Stomach (tissue), 9 donors: ENCODE data around the gene PKIB. TPM values are rescaled to one million over a fixed set of nuclear protein-coding genes. Genes with fewer than 3 reads are reported as not detected.

Source experiments
- DNase-seq, 2 donors: peaks; one replicate each; pipeline versions ENCODE4 v3.0.0 to v3.0.0-alpha.2; 2013 to 2019
- H3K27ac ChIP-seq, 5 donors: fragments of 200-600 bp in 4 of 5; sonication (generic) in 4 of 5; one replicate each; pipeline ENCODE4 v1.5.1; 2013 to 2019; ENCODE audit warnings: mild to moderate bottlenecking in 1 of 5, moderate library complexity in 1 of 5
- H3K27me3 ChIP-seq, 3 donors: fragments of 200-600 bp; sonication (generic); one replicate each; pipeline ENCODE4 v1.5.1; 2017 to 2019; ENCODE audit warnings: mixed run types in 1 of 3
- H3K36me3 ChIP-seq, 4 donors: fragments of 200-600 bp; sonication (generic); 1 replicate in 3 of 4; 2 replicates in 1 of 4; pipeline ENCODE4 v1.5.1; 2016 to 2019
- H3K4me1 ChIP-seq, 4 donors: fragments of 200-600 bp; sonication (generic); one replicate each; pipeline ENCODE4 v1.5.1; 2016 to 2019
- H3K4me3 ChIP-seq, 4 donors: fragments of 200-600 bp; sonication (generic) in 3 of 4; one replicate each; pipeline ENCODE4 v1.5.1; 2016 to 2019; ENCODE audit warnings: mild to moderate bottlenecking in 1 of 4
- H3K9me3 ChIP-seq, 4 donors: fragments of 200-600 bp; sonication (generic); one replicate each; pipeline ENCODE4 v1.5.1; 2016 to 2019
- CTCF ChIP-seq, 7 experiments: fragments of 450-650 bp in 4 of 7; fragments of 200-600 bp in 3 of 7; sonication (generic) in 3 of 7; IDR thresholded peaks; one replicate each; pipeline ENCODE4 v1.5.1; 2016 to 2019; ENCODE audit warnings: antibody characterized with exemption in 7 of 7, control low read depth in 2 of 7, mild to moderate bottlenecking in 1 of 7
- EP300 ChIP-seq: sonication (generic); formaldehyde crosslinking; IDR thresholded peaks from one replicate; pipeline ENCODE4 v1.6.1; 2017; ENCODE audit warnings: antibody characterized with exemption
- POLR2A ChIP-seq, 4 donors: fragments of 450-650 bp; IDR thresholded peaks; one replicate each; pipeline ENCODE4 v1.6.1; 2016; ENCODE audit warnings: antibody characterized with exemption in 4 of 4, control low read depth in 2 of 4, mild to moderate bottlenecking in 1 of 4, moderate library complexity in 1 of 4
- POLR2AphosphoS5 ChIP-seq, 3 donors: sonication (generic); formaldehyde crosslinking; IDR thresholded peaks; one replicate each; pipeline ENCODE4 v1.6.1; 2016; ENCODE audit warnings: antibody characterized with exemption in 3 of 3
- WGBS, 5 donors: extraction: QIAGEN DNeasy Blood & Tissue Kit in 3 of 5; methylation state at CpG; one replicate each; pipeline versions ENCODE4 v1.1.5 to v1.1.7; 2013 to 2018; 5-methylcytosine and 5-hydroxymethylcytosine counted together
- intact Hi-C: fragments of 100-400 bp; cut with DNase I; formaldehyde crosslinking; loops from one replicate; pipeline ENCODE4 v1.15.1; 2023; ENCODE audit warnings: low total_unique reads
- polyA plus RNA-seq, 3 donors: library from polyadenylated mRNA; stranded (reverse); fragments of 200-250 nt; gene quantifications; one replicate each; pipeline ENCODE4 v1.2.3, GENCODE V29; 2013
- total RNA-seq, 5 donors: library from RNA; depleted of rRNA; stranded (reverse); fragments of >200 nt; gene quantifications; one replicate each; pipeline versions ENCODE4 v1.1.0 to v1.2.3, GENCODE V29; 2014 to 2016
- donor health status: healthy with polysubstance abuse.
- donor health status: Bipolar disorder and iron deficiency.
- donor health status: healthy.

PKIB gene
- total and polyA plus RNA-seq, 8 donors: 7.6 to 128 (median 26.4) TPM

GRCh38 chr6:122622479-122622878, 12.3 kb downstream of the PKIB start:
- peak; percentile 16 to 28 for DNase-seq
- TF ChIP-seq POLR2AphosphoS5 (IDR thresholded peaks at IDR 0.05) (no peak), EP300 (no peak), POLR2A (IDR thresholded peaks at IDR 0.05) (no peak), CTCF (IDR thresholded peaks at IDR 0.05) (no peak)
- Histone ChIP-seq H3K27me3 (no peaks in the 10 kb centered on the region), H3K27ac (no peak overlapping the region), H3K4me3 (no peak overlapping the region), H3K4me1 (peaks cover 0 to 13% (median 3%) of the 10 kb centered on the region in 4 donors), H3K36me3 (no peaks in the 10 kb centered on the region), H3K9me3 (no peaks in the 10 kb centered on the region)
- intact Hi-C loops: no loop called here
- 36 to 47% (median 37%) methylated on average over 4 of the region's 4 CpGs for WGBS, 5 donors

GRCh38 chr6:122623279-122623678, 13.1 kb downstream of the PKIB start:
- Histone ChIP-seq H3K27me3 (no peaks in the 10 kb centered on the region), H3K27ac (peak overlapping the region in 1 of 5 donors; percentile 10), H3K4me1 (peaks cover 0 to 13% (median 3%) of the 10 kb centered on the region in 4 donors), H3K9me3 (no peaks in the 10 kb centered on the region), H3K36me3 (no peaks in the 10 kb centered on the region), H3K4me3 (no peak overlapping the region)
- intact Hi-C loops: no loop called here
- DNase-seq: no peak
- TF ChIP-seq POLR2A (IDR thresholded peaks at IDR 0.05) (no peak), POLR2AphosphoS5 (IDR thresholded peaks at IDR 0.05) (no peak), EP300 (no peak)

DNA sequence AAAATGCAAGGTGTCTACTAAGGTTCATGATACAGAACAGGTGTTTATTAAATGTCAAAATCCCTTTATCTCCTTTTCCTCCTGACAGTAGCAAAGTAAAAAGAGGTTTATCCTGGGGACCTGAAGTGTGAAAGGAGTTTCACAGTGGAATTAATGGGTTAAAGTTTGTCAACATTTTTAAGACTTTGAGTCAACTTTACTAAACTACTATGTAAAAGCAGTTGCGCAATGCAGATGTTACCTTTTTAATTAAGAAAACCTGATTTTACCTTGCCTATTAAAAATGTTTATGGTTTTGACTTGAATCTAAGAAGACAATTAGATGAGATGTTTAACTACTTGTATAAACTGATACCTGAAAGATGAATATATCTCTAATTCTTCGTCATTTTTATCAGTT, 14.6 kb downstream of the PKIB start:
- H3K4me3 ChIP-seq: no peak overlapping the region
- DNase-seq: no peak

DNA sequence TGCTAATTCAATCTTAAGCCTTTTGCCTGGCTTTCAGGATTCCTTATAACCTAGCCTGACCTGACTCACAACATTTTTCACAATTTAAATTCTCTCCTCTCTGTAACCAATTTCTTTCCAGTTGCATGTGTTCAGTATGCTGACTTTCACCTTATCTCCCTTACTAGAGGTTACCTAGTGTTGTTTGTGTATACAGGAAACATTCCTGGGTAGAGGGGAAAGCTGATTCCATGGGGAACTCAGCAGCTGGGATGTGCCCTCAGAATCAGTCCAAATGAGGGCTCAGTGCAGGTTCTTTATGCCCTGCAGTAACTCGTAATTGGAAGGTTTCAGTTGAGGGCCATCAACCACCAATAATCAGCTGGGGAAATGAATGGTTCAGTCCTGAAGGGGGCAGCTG, 18.5 kb downstream of the PKIB start:
- intact Hi-C loops: no loop called here
- DNase-seq: no peak
- H3K4me3 ChIP-seq: no peak overlapping the region
- no peaks in the 10 kb centered on the region for H3K9me3 ChIP-seq
- no peaks in the 10 kb centered on the region for H3K27me3 ChIP-seq
- 63 to 88% (median 86%) methylated on average over 1 of the region's 1 CpG for WGBS, 5 donors
- no peaks in the 10 kb centered on the region for H3K36me3 ChIP-seq
- no peaks in the 10 kb centered on the region for H3K4me1 ChIP-seq
- TF ChIP-seq POLR2A (IDR thresholded peaks at IDR 0.05): no peak
- TF ChIP-seq EP300: no peak
- TF ChIP-seq POLR2AphosphoS5 (IDR thresholded peaks at IDR 0.05): no peak
- TF ChIP-seq CTCF (IDR thresholded peaks at IDR 0.05): no peak
- H3K27ac ChIP-seq: no peak overlapping the region

More for the DNA sequence above, 14.6 kb downstream of the PKIB start:
- Histone ChIP-seq H3K4me1 (peaks cover 0 to 13% (median 3%) of the 10 kb centered on the region in 4 donors), H3K36me3 (no peaks in the 10 kb centered on the region), H3K9me3 (no peaks in the 10 kb centered on the region), H3K27me3 (no peaks in the 10 kb centered on the region), H3K27ac (no peak overlapping the region)
- TF ChIP-seq EP300: no peak
- no peak for TF ChIP-seq POLR2AphosphoS5 (IDR thresholded peaks at IDR 0.05)
- TF ChIP-seq CTCF (IDR thresholded peaks at IDR 0.05): no peak
- TF ChIP-seq POLR2A (IDR thresholded peaks at IDR 0.05): no peak
- WGBS, 5 donors: 64 to 80% (median 74%) methylated on average over 2 of the region's 2 CpGs
- intact Hi-C loops: no loop called here

GRCh38 chr6:122631571-122632249, 21.5 kb downstream of the PKIB start:
- intact Hi-C loops: no loop called here
- WGBS, 5 donors: 48 to 83% (median 69%) methylated on average over 3 of the region's 3 CpGs
- no peak for DNase-seq
- TF ChIP-seq POLR2AphosphoS5 (IDR thresholded peaks at IDR 0.05): no peak
- no peak for TF ChIP-seq EP300
- no peak for TF ChIP-seq POLR2A (IDR thresholded peaks at IDR 0.05)
- no peak for TF ChIP-seq CTCF (IDR thresholded peaks at IDR 0.05)
- Histone ChIP-seq H3K27ac (no peak overlapping the region), H3K9me3 (no peaks in the 10 kb centered on the region), H3K27me3 (no peaks in the 10 kb centered on the region), H3K36me3 (peaks cover 0 to 6% (median 0%) of the 10 kb centered on the region in 4 donors), H3K4me3 (no peak overlapping the region), H3K4me1 (no peaks in the 10 kb centered on the region)
